HEK293 (cell line): Measurements from ENCODE around the gene GNA12.

Source experiments
- CTCF ChIA-PET: fragments of 350-600 bp; formaldehyde crosslinking; extraction: SDS; loops from one replicate; lab custom pipeline; 2021; ENCODE audit warnings: antibody characterized with exemption; lab: Yijun Ruan, JAX
- POLR2A ChIA-PET: fragments of 300-600 bp; formaldehyde crosslinking; extraction: SDS; loops from one replicate; lab custom pipeline; 2020; ENCODE audit warnings: antibody characterized with exemption, inconsistent platforms; lab: Yijun Ruan, JAX
- H3K27ac ChIP-seq: fragments of 200-500 bp; sonication (Bioruptor generic); 2 replicates; pipeline ENCODE4 v1.5.1; 2014; ENCODE audit warnings: low read depth, low read length, control low read depth, inconsistent platforms; ENCODE audit errors: extremely low read depth
- H3K36me3 ChIP-seq, 2 experiments: fragments of 200-500 bp in 1 of 2; sonication (Bioruptor generic) in 1 of 2; 1 replicate in 1 of 2; 2 replicates in 1 of 2; pipeline ENCODE4 v1.5.1; 2014 to 2017; ENCODE audit warnings: inconsistent platforms in 2 of 2, low read length in 2 of 2; ENCODE audit not compliant: control insufficient read depth in 2 of 2, insufficient read depth in 1 of 2
- H3K4me1 ChIP-seq: fragments of 200-500 bp; sonication (Bioruptor generic); 2 replicates; pipeline ENCODE4 v1.5.1; 2014; ENCODE audit warnings: mild to moderate bottlenecking, low read length, inconsistent platforms; ENCODE audit not compliant: control insufficient read depth, insufficient read depth
- H3K4me3 ChIP-seq: 2 replicates; pipeline ENCODE4 v1.5.1; 2011; ENCODE audit warnings: low read depth, mild to moderate bottlenecking, control low read depth, low read length, moderate library complexity
- H3K9me3 ChIP-seq: fragments of 200-500 bp; sonication (Bioruptor generic); 2 replicates; pipeline ENCODE4 v1.5.1; 2014; ENCODE audit warnings: low read depth, low read length, inconsistent platforms; ENCODE audit not compliant: control insufficient read depth, insufficient read depth
- EGR2 ChIP-seq: fragments of 450-650 bp; formaldehyde crosslinking; IDR thresholded peaks from 2 replicates; pipeline ENCODE4 v1.5.1; 2016; ENCODE audit warnings: low read depth, missing biosample characterization, missing genetic modification characterization
- KLF10 ChIP-seq: fragments of 450-650 bp; IDR thresholded peaks from 2 replicates; pipeline ENCODE4 v1.5.1; 2018; ENCODE audit warnings: missing biosample characterization, mild to moderate bottlenecking, missing genetic modification characterization
- KLF8 ChIP-seq: fragments of 450-650 bp; formaldehyde crosslinking; IDR thresholded peaks from 2 replicates; pipeline ENCODE4 v1.5.1; 2016; ENCODE audit warnings: missing biosample characterization, missing genetic modification characterization
- KLF9 ChIP-seq: fragments of 450-650 bp; formaldehyde crosslinking; IDR thresholded peaks from 2 replicates; pipeline ENCODE4 v1.5.1; 2016; ENCODE audit warnings: missing biosample characterization, missing genetic modification characterization, low read depth
- MZF1 ChIP-seq: fragments of 450-650 bp; formaldehyde crosslinking; IDR thresholded peaks from 2 replicates; pipeline ENCODE4 v1.5.1; 2017; ENCODE audit warnings: missing biosample characterization, missing genetic modification characterization, borderline replicate concordance
- REPIN1 ChIP-seq: fragments of 450-650 bp; formaldehyde crosslinking; IDR thresholded peaks from 2 replicates; pipeline ENCODE4 v1.5.1; 2017; ENCODE audit warnings: missing biosample characterization, missing genetic modification characterization, low read depth
- ZBTB21 ChIP-seq: fragments of 450-650 bp; formaldehyde crosslinking; IDR thresholded peaks from 2 replicates; pipeline ENCODE4 v1.5.1; 2017; ENCODE audit warnings: missing biosample characterization, missing genetic modification characterization
- ZFHX2 ChIP-seq: fragments of 450-650 bp; formaldehyde crosslinking; conservative IDR thresholded peaks from 2 replicates; pipeline ENCODE4 v1.5.1; 2016; ENCODE audit warnings: missing biosample characterization, missing genetic modification characterization
- ZNF138 ChIP-seq: fragments of 450-650 bp; formaldehyde crosslinking; IDR thresholded peaks from 2 replicates; pipeline ENCODE4 v1.5.1; 2016; ENCODE audit warnings: missing biosample characterization, missing genetic modification characterization, borderline replicate concordance
- ZNF140 ChIP-seq: fragments of 450-650 bp; formaldehyde crosslinking; IDR thresholded peaks from 2 replicates; pipeline ENCODE4 v1.5.1; 2016; ENCODE audit warnings: missing biosample characterization, missing genetic modification characterization
- ZNF214 ChIP-seq: fragments of 450-650 bp; formaldehyde crosslinking; IDR thresholded peaks from 2 replicates; pipeline ENCODE4 v1.5.1; 2017; ENCODE audit warnings: missing biosample characterization, mild to moderate bottlenecking, missing genetic modification characterization, borderline replicate concordance
- ZNF266 ChIP-seq: fragments of 450-650 bp; formaldehyde crosslinking; IDR thresholded peaks from 2 replicates; pipeline ENCODE4 v1.5.1; 2016; ENCODE audit warnings: missing biosample characterization, missing genetic modification characterization, low read depth
- ZNF473 ChIP-seq: fragments of 450-650 bp; formaldehyde crosslinking; IDR thresholded peaks from 2 replicates; pipeline ENCODE4 v1.5.1; 2017; ENCODE audit warnings: missing biosample characterization, missing genetic modification characterization
- ZNF548 ChIP-seq: fragments of 450-650 bp; formaldehyde crosslinking; IDR thresholded peaks from 2 replicates; pipeline ENCODE4 v1.5.1; 2016; ENCODE audit warnings: missing biosample characterization, missing genetic modification characterization
- ZNF610 ChIP-seq: fragments of 450-650 bp; formaldehyde crosslinking; IDR thresholded peaks from 2 replicates; pipeline ENCODE4 v1.5.1; 2016; ENCODE audit warnings: missing biosample characterization, missing genetic modification characterization, borderline replicate concordance
- ZNF768 ChIP-seq: fragments of 450-650 bp; formaldehyde crosslinking; IDR thresholded peaks from 2 replicates; pipeline ENCODE4 v1.5.1; 2018; ENCODE audit warnings: missing biosample characterization, mild to moderate bottlenecking, missing genetic modification characterization
- ZNF837 ChIP-seq: fragments of 450-650 bp; formaldehyde crosslinking; IDR thresholded peaks from 2 replicates; pipeline ENCODE4 v1.5.1; 2016; ENCODE audit warnings: missing biosample characterization, missing genetic modification characterization
- TF ChIP-seq, protein P1 (sequence below): fragments of 450-650 bp; formaldehyde crosslinking; IDR thresholded peaks from 2 replicates; pipeline ENCODE4 v1.5.1; 2016; ENCODE audit warnings: missing biosample characterization, missing genetic modification characterization
- TF ChIP-seq, protein P2 (sequence below): fragments of 450-650 bp; formaldehyde crosslinking; IDR thresholded peaks from 2 replicates; pipeline ENCODE4 v1.5.1; 2016; ENCODE audit warnings: missing biosample characterization, missing genetic modification characterization
- TF ChIP-seq, protein P3 (sequence below): fragments of 450-650 bp; formaldehyde crosslinking; conservative IDR thresholded peaks from 2 replicates; pipeline ENCODE4 v1.5.1; 2016; ENCODE audit warnings: low read depth, missing biosample characterization, missing genetic modification characterization
- TF ChIP-seq, protein P4 (sequence below): fragments of 450-650 bp; formaldehyde crosslinking; IDR thresholded peaks from 2 replicates; pipeline ENCODE4 v1.5.1; 2017; ENCODE audit warnings: missing biosample characterization, missing genetic modification characterization
- TF ChIP-seq, protein P5 (sequence below): fragments of 450-650 bp; formaldehyde crosslinking; IDR thresholded peaks from 2 replicates; pipeline ENCODE4 v1.5.1; 2016; ENCODE audit warnings: missing biosample characterization, missing genetic modification characterization

The GNA12 gene

DNA sequence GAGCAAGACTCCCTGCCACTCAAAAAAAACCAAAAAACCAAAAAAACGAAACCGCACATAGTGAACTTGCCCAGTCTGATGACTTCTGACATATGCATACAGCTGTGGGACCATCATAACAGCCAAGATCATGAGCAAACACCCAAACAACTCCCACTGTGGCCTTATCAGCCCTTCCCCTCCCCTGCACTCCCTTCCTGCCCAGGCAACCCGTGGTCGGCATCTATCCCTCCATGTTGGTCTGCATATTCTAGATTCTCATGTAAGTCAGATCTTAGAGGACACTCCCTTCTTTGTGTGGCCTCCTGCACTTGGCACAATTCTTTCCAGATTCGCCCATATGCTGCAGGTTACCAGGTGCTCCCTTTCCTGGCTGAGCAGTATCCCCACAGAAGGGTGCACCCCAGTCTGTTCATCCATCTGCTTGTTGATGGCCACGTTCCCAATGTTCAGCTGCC, 72.8 kb downstream of the GNA12 start:
- ChIA-PET POLR2A (no interaction called here), CTCF (interaction anchor here (0.5 kb wide), 1 partner anchor 20 kb away, joined by 3 read pairs; no protein-coding TSS in a partner anchor)
- no peaks in the 10 kb centered on the region for H3K36me3 ChIP-seq
- H3K27ac ChIP-seq: no peak overlapping the region
- no peaks in the 10 kb centered on the region for H3K9me3 ChIP-seq
- H3K4me3 ChIP-seq: no peak overlapping the region
- no peaks in the 10 kb centered on the region for H3K4me1 ChIP-seq
- TF ChIP-seq MZF1 (tag by site-specific recombination) (no peak), EGR2 (tag by site-specific recombination) (peak; percentile 27; the same call in 1 of the 2 replicates)
- TF ChIP-seq, protein P1, sequence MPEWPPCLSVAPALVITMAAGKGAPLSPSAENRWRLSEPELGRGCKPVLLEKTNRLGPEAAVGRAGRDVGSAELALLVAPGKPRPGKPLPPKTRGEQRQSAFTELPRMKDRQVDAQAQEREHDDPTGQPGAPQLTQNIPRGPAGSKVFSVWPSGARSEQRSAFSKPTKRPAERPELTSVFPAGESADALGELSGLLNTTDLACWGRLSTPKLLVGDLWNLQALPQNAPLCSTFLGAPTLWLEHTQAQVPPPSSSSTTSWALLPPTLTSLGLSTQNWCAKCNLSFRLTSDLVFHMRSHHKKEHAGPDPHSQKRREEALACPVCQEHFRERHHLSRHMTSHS (tag by site-specific recombination): no peak

DNA sequence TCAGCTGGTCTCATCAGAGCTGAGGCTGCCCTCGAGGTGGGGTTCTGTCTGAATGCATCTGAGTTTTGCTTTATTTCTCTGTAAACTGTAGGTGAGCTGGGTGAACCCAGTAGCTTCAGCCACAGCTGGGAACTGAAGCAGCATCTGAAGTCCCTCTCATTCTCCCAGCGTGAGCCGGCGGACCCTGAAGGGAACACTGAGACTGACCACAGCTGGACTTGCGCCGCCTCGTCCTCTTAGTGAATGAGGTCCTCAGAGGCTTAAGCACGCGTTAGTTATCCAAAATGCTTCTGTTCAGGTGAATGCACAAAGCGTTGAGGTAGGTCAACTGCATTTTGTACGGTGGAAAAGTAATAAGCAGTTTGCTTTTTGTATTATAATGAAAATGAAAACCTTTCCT, 79.5 kb downstream of the GNA12 start:
- no peak overlapping the region for H3K27ac ChIP-seq
- POLR2A ChIA-PET: no interaction called here
- TF ChIP-seq ZNF837 (tag by site-specific recombination) (no peak), KLF8 (tag by site-specific recombination) (no peak)
- TF ChIP-seq, protein P2, sequence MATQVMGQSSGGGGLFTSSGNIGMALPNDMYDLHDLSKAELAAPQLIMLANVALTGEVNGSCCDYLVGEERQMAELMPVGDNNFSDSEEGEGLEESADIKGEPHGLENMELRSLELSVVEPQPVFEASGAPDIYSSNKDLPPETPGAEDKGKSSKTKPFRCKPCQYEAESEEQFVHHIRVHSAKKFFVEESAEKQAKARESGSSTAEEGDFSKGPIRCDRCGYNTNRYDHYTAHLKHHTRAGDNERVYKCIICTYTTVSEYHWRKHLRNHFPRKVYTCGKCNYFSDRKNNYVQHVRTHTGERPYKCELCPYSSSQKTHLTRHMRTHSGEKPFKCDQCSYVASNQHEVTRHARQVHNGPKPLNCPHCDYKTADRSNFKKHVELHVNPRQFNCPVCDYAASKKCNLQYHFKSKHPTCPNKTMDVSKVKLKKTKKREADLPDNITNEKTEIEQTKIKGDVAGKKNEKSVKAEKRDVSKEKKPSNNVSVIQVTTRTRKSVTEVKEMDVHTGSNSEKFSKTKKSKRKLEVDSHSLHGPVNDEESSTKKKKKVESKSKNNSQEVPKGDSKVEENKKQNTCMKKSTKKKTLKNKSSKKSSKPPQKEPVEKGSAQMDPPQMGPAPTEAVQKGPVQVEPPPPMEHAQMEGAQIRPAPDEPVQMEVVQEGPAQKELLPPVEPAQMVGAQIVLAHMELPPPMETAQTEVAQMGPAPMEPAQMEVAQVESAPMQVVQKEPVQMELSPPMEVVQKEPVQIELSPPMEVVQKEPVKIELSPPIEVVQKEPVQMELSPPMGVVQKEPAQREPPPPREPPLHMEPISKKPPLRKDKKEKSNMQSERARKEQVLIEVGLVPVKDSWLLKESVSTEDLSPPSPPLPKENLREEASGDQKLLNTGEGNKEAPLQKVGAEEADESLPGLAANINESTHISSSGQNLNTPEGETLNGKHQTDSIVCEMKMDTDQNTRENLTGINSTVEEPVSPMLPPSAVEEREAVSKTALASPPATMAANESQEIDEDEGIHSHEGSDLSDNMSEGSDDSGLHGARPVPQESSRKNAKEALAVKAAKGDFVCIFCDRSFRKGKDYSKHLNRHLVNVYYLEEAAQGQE: no peak
- TF ChIP-seq, protein P3, sequence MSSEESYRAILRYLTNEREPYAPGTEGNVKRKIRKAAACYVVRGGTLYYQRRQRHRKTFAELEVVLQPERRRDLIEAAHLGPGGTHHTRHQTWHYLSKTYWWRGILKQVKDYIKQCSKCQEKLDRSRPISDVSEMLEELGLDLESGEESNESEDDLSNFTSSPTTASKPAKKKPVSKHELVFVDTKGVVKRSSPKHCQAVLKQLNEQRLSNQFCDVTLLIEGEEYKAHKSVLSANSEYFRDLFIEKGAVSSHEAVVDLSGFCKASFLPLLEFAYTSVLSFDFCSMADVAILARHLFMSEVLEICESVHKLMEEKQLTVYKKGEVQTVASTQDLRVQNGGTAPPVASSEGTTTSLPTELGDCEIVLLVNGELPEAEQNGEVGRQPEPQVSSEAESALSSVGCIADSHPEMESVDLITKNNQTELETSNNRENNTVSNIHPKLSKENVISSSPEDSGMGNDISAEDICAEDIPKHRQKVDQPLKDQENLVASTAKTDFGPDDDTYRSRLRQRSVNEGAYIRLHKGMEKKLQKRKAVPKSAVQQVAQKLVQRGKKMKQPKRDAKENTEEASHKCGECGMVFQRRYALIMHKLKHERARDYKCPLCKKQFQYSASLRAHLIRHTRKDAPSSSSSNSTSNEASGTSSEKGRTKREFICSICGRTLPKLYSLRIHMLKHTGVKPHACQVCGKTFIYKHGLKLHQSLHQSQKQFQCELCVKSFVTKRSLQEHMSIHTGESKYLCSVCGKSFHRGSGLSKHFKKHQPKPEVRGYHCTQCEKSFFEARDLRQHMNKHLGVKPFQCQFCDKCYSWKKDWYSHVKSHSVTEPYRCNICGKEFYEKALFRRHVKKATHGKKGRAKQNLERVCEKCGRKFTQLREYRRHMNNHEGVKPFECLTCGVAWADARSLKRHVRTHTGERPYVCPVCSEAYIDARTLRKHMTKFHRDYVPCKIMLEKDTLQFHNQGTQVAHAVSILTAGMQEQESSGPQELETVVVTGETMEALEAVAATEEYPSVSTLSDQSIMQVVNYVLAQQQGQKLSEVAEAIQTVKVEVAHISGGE (tag by site-specific recombination): no peak
- TF ChIP-seq, all 188 proteins: peak for 0
- CTCF ChIA-PET: no interaction called here
- H3K36me3 ChIP-seq: no peaks in the 10 kb centered on the region
- H3K4me3 ChIP-seq: no peak overlapping the region
- no peaks in the 10 kb centered on the region for H3K4me1 ChIP-seq
- no peaks in the 10 kb centered on the region for H3K9me3 ChIP-seq

DNA sequence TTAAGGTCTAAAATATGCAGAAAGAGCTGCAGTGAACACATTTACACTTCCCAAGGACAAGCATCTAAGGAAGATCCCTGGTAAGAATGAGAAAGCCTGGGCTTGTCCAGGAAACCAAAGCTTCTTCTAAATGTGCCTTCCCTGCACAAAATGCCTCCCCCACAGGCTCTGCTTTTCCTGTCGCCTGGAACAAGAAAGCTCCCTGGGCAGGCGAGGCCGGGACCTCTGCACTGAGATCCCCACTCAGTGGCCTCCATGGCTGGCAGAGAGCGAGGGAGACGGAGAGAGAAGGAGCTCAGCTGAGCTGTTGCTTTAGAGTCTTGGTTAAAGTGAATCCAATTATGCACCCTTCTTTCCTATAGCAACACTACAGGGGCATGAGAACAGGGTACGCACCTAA, 80.5 kb downstream of the GNA12 start:
- ChIA-PET CTCF (interaction anchor here (0.6 to 1.1 kb wide), 4 partner anchors 54 to 1357 kb away, joined by 3 to 7 read pairs (median 4); no protein-coding TSS in a partner anchor), POLR2A (no interaction called here)
- Histone ChIP-seq H3K4me3 (no peak overlapping the region), H3K27ac (no peak overlapping the region), H3K9me3 (no peaks in the 10 kb centered on the region), H3K4me1 (no peaks in the 10 kb centered on the region), H3K36me3 (no peaks in the 10 kb centered on the region)
- no peak for TF ChIP-seq ZNF140 (tag by site-specific recombination)
- no peak for TF ChIP-seq ZNF610 (tag by site-specific recombination)
- TF ChIP-seq REPIN1 (tag by site-specific recombination): no peak
- TF ChIP-seq ZNF473 (tag by site-specific recombination): no peak
- TF ChIP-seq ZNF266 (tag by site-specific recombination): no peak
- TF ChIP-seq ZBTB21 (tag by site-specific recombination): no peak
- TF ChIP-seq, protein P4, sequence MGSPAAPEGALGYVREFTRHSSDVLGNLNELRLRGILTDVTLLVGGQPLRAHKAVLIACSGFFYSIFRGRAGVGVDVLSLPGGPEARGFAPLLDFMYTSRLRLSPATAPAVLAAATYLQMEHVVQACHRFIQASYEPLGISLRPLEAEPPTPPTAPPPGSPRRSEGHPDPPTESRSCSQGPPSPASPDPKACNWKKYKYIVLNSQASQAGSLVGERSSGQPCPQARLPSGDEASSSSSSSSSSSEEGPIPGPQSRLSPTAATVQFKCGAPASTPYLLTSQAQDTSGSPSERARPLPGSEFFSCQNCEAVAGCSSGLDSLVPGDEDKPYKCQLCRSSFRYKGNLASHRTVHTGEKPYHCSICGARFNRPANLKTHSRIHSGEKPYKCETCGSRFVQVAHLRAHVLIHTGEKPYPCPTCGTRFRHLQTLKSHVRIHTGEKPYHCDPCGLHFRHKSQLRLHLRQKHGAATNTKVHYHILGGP (tag by site-specific recombination): no peak
- TF ChIP-seq ZNF214: no peak
- TF ChIP-seq KLF10: no peak
- TF ChIP-seq, protein P5, sequence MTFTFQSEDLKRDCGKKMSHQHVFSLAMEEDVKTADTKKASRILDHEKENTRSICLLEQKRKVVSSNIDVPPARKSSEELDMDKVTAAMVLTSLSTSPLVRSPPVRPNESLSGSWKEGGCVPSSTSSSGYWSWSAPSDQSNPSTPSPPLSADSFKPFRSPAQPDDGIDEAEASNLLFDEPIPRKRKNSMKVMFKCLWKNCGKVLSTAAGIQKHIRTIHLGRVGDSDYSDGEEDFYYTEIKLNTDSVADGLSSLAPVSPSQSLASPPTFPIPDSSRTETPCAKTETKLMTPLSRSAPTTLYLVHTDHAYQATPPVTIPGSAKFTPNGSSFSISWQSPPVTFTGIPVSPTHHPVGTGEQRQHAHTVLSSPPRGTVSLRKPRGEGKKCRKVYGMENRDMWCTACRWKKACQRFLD: no peak
- TF ChIP-seq ZNF768 (tag by site-specific recombination): no peak
- TF ChIP-seq KLF9 (tag by site-specific recombination): no peak
- no peak for TF ChIP-seq ZNF138 (tag by site-specific recombination)
- TF ChIP-seq ZNF548: no peak
- no peak for TF ChIP-seq ZFHX2 (tag by site-specific recombination)
